Activated T-helper 2 cell treated with anti-CD3 and anti-CD28 coated beads, Interferon-gamma antibody, Interleukin-2, Interleukin-4, amounts not matched to agents 10 μg/mL and 5 μg/mL and 100 μg/mL, durations not matched to agents 14 hours and 24 hours and 36 hours (primary cell): ENCODE data around the gene MDGA2. TPM values are rescaled to one million over a fixed set of nuclear protein-coding genes. Genes with fewer than 3 reads are reported as not detected.
"Not testable (repeated sequence)": the region's sequence is repeated elsewhere in the genome, so short reads cannot be mapped to it uniquely, and the experiment has no call there.

Experiments
- DNase-seq: peaks from one replicate; pipeline ENCODE4 v3.0.0; 2021; ENCODE audit warnings: low spot score
- H3K27ac Mint-ChIP-seq: one replicate; pipeline ENCODE4 v1.8.0; 2021; ENCODE audit warnings: mixed read lengths
- H3K27me3 Mint-ChIP-seq: one replicate; pipeline ENCODE4 v1.8.0; 2021; ENCODE audit warnings: low read depth, mixed read lengths
- H3K36me3 Mint-ChIP-seq: one replicate; pipeline ENCODE4 v1.8.0; 2021; ENCODE audit warnings: low read depth, mixed read lengths
- H3K4me1 Mint-ChIP-seq: one replicate; pipeline ENCODE4 v1.8.0; 2021; ENCODE audit warnings: low read depth, mixed read lengths
- H3K4me3 Mint-ChIP-seq: one replicate; pipeline ENCODE4 v1.8.0; 2021; ENCODE audit warnings: low read depth, mild to moderate bottlenecking, moderate library complexity, mixed read lengths
- H3K9me3 Mint-ChIP-seq: one replicate; pipeline ENCODE4 v1.8.0; 2021; ENCODE audit warnings: mixed read lengths
- intact Hi-C: fragments of 100-400 bp; cut with micrococcal nuclease; formaldehyde crosslinking; loops from one replicate; pipeline ENCODE4 v1.15.1; 2023
- total RNA-seq: library from RNA; stranded (reverse); gene quantifications from 2 replicates; pipeline ENCODE4 v1.2.3, GENCODE V29; 2022

Gene MDGA2
- total RNA-seq, 1 donor from 2014 or later = not detected

- Mint-ChIP-seq H3K36me3 (no peaks in the 10 kb centered on the region), H3K4me1 (no peaks in the 10 kb centered on the region), H3K27me3 (no peaks in the 10 kb centered on the region), H3K9me3 (peaks cover 16% of the 10 kb centered on the region), H3K4me3 (no peak overlapping the region), H3K27ac (no peak overlapping the region)
- DNase-seq = no peak
- intact Hi-C loops = no loop called here
Observed at GRCh38 chr14:47346849-47347248, 328.6 kb downstream of the MDGA2 start.

GRCh38 chr14:47345016-47345415 is 330.4 kb downstream of the MDGA2 start:
- Mint-ChIP-seq H3K9me3 (peaks cover 12% of the 10 kb centered on the region), H3K4me3 (no peak overlapping the region)

GRCh38 chr14:47332939-47333338 is 342.5 kb downstream of the MDGA2 start:
- H3K9me3 Mint-ChIP-seq = peaks cover 4% of the 10 kb centered on the region
- H3K27ac Mint-ChIP-seq = no peak overlapping the region
- no peak for DNase-seq
- no peaks in the 10 kb centered on the region for H3K4me1 Mint-ChIP-seq
- H3K36me3 Mint-ChIP-seq = no peaks in the 10 kb centered on the region
- intact Hi-C loops = no loop called here
- no peak overlapping the region for H3K4me3 Mint-ChIP-seq
- no peaks in the 10 kb centered on the region for H3K27me3 Mint-ChIP-seq

More at GRCh38 chr14:47345016-47345415, 330.4 kb downstream of the MDGA2 start:
- Mint-ChIP-seq H3K27ac (no peak overlapping the region), H3K27me3 (no peaks in the 10 kb centered on the region), H3K36me3 (no peaks in the 10 kb centered on the region), H3K4me1 (no peaks in the 10 kb centered on the region)
- no peak for DNase-seq
- intact Hi-C loops = no loop called here

GRCh38 chr14:47332106-47332505 is 343.3 kb downstream of the MDGA2 start:
- Mint-ChIP-seq H3K27me3 (no peaks in the 10 kb centered on the region), H3K4me1 (no peaks in the 10 kb centered on the region), H3K27ac (no peak overlapping the region), H3K36me3 (no peaks in the 10 kb centered on the region), H3K9me3 (peaks cover under 1% of the 10 kb centered on the region), H3K4me3 (no peak overlapping the region)
- intact Hi-C loops = no loop called here
- DNase-seq = no peak

- no peak overlapping the region for H3K4me3 Mint-ChIP-seq
- intact Hi-C loops = no loop called here
- no peaks in the 10 kb centered on the region for H3K36me3 Mint-ChIP-seq
Observed at GRCh38 chr14:47328376-47328775, 347.0 kb downstream of the MDGA2 start.

GRCh38 chr14:47327336-47327735 is 348.1 kb downstream of the MDGA2 start:
- no peak overlapping the region for H3K4me3 Mint-ChIP-seq
- H3K9me3 Mint-ChIP-seq = no peaks in the 10 kb centered on the region
- H3K27ac Mint-ChIP-seq = no peak overlapping the region
- H3K4me1 Mint-ChIP-seq = no peaks in the 10 kb centered on the region
- no peak for DNase-seq
- H3K36me3 Mint-ChIP-seq = no peaks in the 10 kb centered on the region
- H3K27me3 Mint-ChIP-seq = no peaks in the 10 kb centered on the region
- intact Hi-C loops = no loop called here

More at GRCh38 chr14:47328376-47328775, 347.0 kb downstream of the MDGA2 start:
- no peaks in the 10 kb centered on the region for H3K4me1 Mint-ChIP-seq
- DNase-seq = no peak
- H3K9me3 Mint-ChIP-seq = no peaks in the 10 kb centered on the region
- no peak overlapping the region for H3K27ac Mint-ChIP-seq
- H3K27me3 Mint-ChIP-seq = no peaks in the 10 kb centered on the region

GRCh38 chr14:47322751-47323150 is 352.7 kb downstream of the MDGA2 start:
- H3K27me3 Mint-ChIP-seq = no peaks in the 10 kb centered on the region
- no peak overlapping the region for H3K4me3 Mint-ChIP-seq
- peaks cover 4% of the 10 kb centered on the region for H3K9me3 Mint-ChIP-seq
- intact Hi-C loops = no loop called here
- DNase-seq = no peak
- no peak overlapping the region for H3K27ac Mint-ChIP-seq
- H3K4me1 Mint-ChIP-seq = no peaks in the 10 kb centered on the region
- no peaks in the 10 kb centered on the region for H3K36me3 Mint-ChIP-seq

- no peak for DNase-seq
- Mint-ChIP-seq H3K27me3 (no peaks in the 10 kb centered on the region), H3K4me3 (no peak overlapping the region), H3K9me3 (peaks cover 12% of the 10 kb centered on the region), H3K4me1 (no peaks in the 10 kb centered on the region), H3K36me3 (no peaks in the 10 kb centered on the region), H3K27ac (no peak overlapping the region)
- intact Hi-C loops = no loop called here
Observed at GRCh38 chr14:47302121-47302520, 373.3 kb downstream of the MDGA2 start.

GRCh38 chr14:47300796-47301195 is 374.6 kb downstream of the MDGA2 start:
- DNase-seq = no peak
- intact Hi-C loops = no loop called here
- no peaks in the 10 kb centered on the region for H3K4me1 Mint-ChIP-seq
- H3K9me3 Mint-ChIP-seq = peaks cover 16% of the 10 kb centered on the region
- no peak overlapping the region for H3K27ac Mint-ChIP-seq
- no peaks in the 10 kb centered on the region for H3K27me3 Mint-ChIP-seq
- no peak overlapping the region for H3K4me3 Mint-ChIP-seq
- H3K36me3 Mint-ChIP-seq = no peaks in the 10 kb centered on the region

GRCh38 chr14:47297374-47297773 is 378.0 kb downstream of the MDGA2 start:
- intact Hi-C loops = no loop called here
- H3K36me3 Mint-ChIP-seq = no peaks in the 10 kb centered on the region

GRCh38 chr14:47284283-47284682 is 391.1 kb downstream of the MDGA2 start:
- H3K27ac Mint-ChIP-seq = no peak overlapping the region
- DNase-seq = no peak
- no peaks in the 10 kb centered on the region for H3K27me3 Mint-ChIP-seq
- H3K9me3 Mint-ChIP-seq = no peaks in the 10 kb centered on the region
- H3K36me3 Mint-ChIP-seq = no peaks in the 10 kb centered on the region
- intact Hi-C loops = no loop called here
- H3K4me3 Mint-ChIP-seq = no peak overlapping the region
- no peaks in the 10 kb centered on the region for H3K4me1 Mint-ChIP-seq

More at GRCh38 chr14:47297374-47297773, 378.0 kb downstream of the MDGA2 start:
- no peaks in the 10 kb centered on the region for H3K27me3 Mint-ChIP-seq
- H3K4me3 Mint-ChIP-seq = no peak overlapping the region
- H3K9me3 Mint-ChIP-seq = peaks cover 11% of the 10 kb centered on the region
- DNase-seq = no peak
- no peaks in the 10 kb centered on the region for H3K4me1 Mint-ChIP-seq
- H3K27ac Mint-ChIP-seq = no peak overlapping the region

- H3K4me3 Mint-ChIP-seq, DNase-seq, H3K36me3 Mint-ChIP-seq, H3K27me3 Mint-ChIP-seq, H3K4me1 Mint-ChIP-seq, H3K9me3 Mint-ChIP-seq, intact Hi-C loops, H3K27ac Mint-ChIP-seq: not testable (repeated sequence)
Observed at GRCh38 chr14:47281761-47282160, 393.6 kb downstream of the MDGA2 start.

- Mint-ChIP-seq H3K9me3 (no peaks in the 10 kb centered on the region), H3K4me3 (no peak overlapping the region), H3K4me1 (no peaks in the 10 kb centered on the region), H3K36me3 (no peaks in the 10 kb centered on the region), H3K27me3 (no peaks in the 10 kb centered on the region), H3K27ac (no peak overlapping the region)
- no peak for DNase-seq
- intact Hi-C loops = no loop called here
Observed at GRCh38 chr14:47278233-47278842, 397.1 kb downstream of the MDGA2 start.

- no peak overlapping the region for H3K27ac Mint-ChIP-seq
- H3K27me3 Mint-ChIP-seq = no peaks in the 10 kb centered on the region
- no peaks in the 10 kb centered on the region for H3K4me1 Mint-ChIP-seq
- no peaks in the 10 kb centered on the region for H3K9me3 Mint-ChIP-seq
- no peak for DNase-seq
- intact Hi-C loops = no loop called here
- no peak overlapping the region for H3K4me3 Mint-ChIP-seq
- no peaks in the 10 kb centered on the region for H3K36me3 Mint-ChIP-seq
Observed at GRCh38 chr14:47277703-47278102, 397.7 kb downstream of the MDGA2 start.
